Epidermal melanocyte (primary cell): ENCODE measurements around the gene DOCK2.
"Not testable (repeated sequence)": the region's sequence is repeated elsewhere in the genome, so short reads cannot be mapped to it uniquely, and the experiment has no call there.

Experiments used
- DNase-seq: peaks from one replicate; pipeline ENCODE4 v3.0.0; 2011; ENCODE audit warnings: low spot score; ENCODE audit not compliant: insufficient read length

The DOCK2 gene

DNA sequence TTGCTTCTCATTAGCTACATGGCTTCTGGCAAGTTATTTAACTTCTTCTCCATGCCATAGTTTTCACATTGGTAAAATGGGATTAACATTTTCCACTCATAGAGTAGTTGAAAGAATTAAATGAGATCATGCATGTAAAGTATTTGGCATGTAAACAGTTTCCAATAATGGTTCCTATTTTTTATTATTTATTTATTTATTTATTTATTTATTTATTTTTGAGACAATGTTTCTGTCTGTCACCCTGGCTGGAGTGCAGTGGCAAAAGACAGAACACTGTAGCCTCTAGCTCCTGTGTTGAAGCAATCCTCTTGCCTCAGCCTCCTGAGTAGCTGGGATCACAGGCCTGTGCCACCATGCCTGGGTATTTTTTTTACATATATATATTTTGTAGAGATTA lies 117.7 kb downstream of the DOCK2 start:
- DNase-seq, result no peak

DNA sequence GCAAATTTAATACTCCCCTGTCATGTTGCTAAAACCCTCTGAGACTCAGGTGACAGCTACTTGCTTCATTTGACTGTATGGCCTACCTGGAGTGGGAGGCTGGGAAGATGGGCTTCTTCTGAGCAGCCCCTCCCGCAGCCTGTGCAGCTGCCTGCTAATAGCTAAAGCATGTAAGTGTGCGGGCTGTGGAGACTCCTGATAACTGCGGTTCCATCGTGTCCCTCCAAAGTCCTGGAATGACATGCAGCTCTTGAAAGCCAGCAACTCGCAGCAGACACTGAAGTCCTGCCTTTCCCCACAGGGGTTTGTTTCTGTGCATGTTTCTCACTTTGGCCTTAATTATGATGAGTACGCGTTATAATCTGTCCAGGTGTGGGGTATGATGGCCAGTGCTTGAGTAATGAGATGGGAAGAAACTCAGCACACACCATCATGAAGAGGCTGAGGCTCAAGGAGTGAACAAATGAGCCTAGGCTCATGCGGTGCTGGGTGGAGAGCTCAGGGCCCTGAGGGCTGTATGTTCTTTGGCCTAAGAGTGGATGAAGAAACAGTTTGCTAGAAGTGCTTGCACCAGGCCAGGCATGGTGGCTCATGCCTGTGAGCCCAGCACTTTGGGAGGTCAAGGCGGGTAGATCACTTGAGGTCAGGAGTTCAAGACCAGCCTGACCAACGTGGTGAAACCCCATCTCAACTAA lies 119.1 kb downstream of the DOCK2 start:
- DNase-seq, result no peak

DNA sequence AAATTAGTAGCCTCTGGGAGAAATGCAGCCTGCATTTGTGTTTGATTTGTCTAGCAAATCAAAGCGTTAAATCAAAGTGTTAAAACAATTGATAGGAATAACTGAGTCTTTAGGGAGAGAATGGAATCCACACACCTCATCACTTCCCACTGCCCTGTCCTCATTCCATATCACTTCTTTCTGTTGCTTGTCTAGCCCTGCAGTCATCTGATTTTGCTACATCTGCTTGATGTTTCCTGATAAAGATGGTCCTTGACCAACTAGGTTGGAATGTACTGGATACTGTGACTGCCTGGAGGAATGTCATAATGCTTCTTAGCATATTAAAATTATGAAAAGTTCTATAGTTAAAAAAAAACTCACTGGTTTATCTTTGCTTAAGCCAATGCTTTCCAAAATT lies 119.9 kb downstream of the DOCK2 start:
- DNase-seq, result no peak

DNA sequence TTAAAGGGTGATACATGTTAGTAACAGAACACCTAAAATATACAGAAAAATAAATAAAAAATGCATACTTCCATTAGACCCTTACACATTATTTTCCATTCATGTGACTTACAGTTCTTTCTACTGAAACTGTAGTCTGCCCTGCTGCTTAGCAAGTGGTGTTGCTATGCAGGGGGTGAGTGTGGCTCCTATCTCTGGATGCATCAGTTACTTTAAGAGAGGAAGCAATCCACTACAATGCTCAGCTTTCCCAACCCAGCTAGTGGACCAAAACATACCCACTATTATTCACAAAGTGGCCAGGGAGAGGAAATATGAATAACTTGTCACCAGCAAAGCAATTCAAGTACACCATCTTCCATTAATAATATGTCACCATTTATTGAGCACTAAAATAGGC lies 121.8 kb downstream of the DOCK2 start:
- no peak for DNase-seq

DNA sequence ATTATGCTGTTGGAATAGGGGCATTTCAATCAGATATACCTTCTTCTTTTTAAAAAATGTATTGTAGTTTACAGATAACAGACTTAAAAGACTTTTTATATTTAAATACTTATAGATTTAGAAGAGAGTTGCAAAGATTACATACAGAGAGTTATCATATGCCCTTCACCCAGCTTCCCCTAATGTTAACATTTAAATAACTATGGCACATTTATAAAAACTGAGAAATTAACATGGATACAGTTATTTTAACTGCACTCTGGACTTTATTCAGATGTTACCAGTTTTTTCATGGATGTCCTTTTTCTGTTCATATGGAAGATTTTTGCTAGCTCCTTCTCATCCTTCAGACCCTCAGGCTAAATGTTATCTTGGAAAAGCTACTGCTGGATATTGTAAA lies 123.2 kb downstream of the DOCK2 start:
- no peak for DNase-seq

DNA sequence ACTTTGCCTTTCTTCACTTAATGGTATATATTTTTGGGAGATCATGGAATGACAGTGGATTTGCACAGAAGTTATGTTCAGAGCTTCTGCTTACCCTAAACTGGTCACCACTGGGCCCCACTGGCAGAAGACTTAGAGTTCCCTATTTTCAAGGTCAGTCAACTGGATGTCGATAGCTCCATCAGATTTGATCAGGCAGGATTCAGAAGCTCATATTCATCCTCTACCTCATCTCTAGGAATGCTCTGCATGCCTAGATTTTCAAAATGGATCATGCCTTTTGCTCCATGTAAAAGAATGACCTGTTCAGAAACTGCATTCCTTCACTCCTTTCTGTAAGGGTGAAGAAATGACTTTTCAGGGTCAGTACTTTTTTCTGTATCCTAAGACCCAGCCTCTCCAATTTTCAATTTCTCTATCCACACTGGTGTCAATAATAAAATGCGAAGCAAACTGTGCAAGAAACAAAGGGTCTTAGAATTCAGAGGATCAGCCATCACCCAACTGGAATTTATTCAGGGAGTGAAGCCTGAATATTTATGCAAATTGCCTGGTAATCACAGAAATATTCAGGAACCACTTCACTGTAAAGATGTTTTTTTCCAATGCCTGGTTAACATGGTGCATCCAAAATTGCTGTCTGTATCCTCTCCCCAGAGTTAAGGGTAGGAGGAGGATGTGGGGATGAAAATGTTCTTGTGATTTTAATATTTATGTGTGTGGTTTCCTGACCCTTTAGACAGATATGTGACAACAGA lies 125.4 kb downstream of the DOCK2 start:
- no peak for DNase-seq

DNA sequence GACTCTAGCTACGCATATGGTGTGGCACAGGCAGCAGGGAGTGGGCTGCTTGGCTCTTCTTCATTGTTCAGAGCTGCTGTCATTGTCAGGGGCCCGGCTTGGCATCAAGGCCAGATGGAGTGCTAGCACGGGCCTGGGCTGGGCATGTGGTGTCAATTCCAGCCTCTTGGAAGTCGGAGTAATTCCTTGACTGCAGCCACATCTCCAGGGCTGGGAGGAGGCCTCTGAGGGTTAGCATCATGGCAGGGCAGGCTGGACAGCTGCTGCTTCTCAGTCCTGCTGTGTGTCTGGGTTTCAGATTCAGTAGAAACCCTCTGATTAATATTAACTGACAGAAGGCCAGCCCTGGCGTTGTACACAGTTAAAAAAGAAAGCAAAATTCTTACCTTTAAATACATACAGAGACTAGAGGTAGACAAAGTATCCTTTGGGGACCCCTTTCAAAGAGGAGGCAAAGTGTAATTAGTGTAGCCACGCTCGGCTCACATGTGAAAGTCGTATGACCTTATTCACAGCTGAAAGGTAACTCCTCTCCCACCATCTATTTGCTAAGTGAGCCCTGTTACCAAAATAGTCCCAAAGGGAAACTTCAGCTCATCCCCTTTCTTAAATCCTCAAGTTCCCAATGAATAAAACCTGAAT lies 126.4 kb downstream of the DOCK2 start:
- no peak for DNase-seq

DNA sequence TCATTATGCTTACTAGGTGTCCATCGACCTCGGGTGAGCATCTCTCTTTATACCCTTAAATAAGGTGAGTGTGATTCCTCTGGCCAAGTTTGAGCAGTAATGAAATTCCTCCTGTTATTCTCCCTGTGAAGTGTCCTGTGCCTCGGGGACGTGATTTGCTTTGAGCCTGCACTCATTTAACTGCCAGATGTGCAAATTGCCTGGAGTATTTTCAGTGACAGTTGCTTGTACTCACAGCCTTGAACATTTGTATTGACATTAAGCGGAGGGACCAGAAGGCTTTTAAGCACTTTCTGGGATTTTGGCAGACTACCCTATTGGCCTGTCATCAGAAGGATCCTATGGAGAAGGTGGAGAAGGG lies 126.9 kb downstream of the DOCK2 start:
- DNase-seq, result no peak

DNA sequence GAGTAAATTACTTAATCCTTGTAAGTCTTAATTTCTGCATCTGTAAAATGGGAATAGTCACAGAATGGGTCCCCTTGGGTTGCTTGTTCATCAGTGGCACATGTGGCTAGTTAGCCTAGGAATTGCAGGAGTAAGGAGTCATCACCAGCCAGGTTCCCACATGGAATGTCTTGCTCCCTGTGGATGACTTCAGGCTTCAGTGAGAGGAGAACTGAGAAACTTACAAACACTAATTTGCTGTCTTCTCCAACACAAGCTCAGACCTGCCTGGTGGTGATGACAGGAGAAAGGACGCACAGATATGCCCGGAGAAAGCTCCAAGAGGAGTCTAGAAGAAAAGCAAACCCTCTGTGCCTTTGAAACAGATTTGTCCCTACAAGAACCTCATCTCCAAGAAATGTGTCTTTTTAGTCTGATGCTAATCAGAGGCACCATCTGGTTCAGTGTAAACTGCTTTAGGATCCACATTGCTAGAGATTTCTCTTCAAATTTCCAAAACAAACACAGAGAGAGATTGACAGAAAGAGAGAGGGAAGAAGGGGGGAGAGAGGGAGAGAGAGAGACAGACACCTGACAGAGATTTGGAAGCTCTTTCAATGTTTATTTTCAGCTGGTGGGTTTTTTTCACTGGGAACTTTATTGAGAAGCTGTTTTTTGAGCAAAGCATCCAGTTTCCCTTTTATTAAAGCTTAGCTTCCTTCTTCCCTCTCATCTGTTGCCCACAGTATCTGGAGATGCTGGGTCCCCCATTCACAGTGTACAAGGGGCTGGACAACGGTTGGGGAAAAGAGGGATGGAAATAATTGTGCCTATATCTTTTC lies 128.3 kb downstream of the DOCK2 start:
- no peak for DNase-seq

DNA sequence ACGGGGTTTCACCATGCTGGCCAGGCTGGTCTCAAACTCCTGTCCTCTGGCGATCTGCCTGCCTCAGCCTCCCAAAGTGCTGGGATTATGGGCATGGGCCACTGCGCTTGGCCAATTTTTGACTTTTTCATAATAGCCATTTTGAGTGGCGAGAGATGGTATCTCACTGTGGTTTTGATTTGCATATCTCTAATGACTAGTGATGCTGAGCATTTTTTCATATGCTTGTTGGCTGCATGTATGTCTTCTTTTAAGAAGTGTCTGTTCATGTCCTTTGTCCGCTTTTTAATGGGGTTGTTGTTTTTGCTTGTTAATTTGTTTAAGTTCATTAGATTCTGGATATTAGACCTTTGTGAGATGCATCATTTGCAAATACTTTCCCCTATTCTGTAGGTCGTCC lies 129.9 kb downstream of the DOCK2 start:
- not testable (repeated sequence) for DNase-seq

DNA sequence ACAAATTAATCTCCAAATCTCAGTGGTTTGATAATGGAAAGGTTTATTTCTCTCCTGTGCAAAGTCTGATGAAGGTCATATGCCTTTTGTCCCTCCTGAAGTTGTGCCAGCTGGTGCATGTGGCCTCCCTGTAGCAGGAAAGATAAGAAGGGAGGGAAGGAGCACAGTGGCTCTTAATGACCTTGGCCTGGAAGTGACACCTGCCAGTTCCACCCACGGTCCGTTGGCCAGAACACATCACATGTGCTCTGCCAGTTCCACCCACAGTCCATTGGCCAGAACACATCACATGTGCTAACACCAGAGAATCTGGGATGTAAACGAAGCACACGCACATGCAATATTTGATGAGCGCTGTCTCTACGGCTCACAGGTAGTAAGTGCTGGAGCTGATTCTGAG lies 130.9 kb downstream of the DOCK2 start:
- no peak for DNase-seq

DNA sequence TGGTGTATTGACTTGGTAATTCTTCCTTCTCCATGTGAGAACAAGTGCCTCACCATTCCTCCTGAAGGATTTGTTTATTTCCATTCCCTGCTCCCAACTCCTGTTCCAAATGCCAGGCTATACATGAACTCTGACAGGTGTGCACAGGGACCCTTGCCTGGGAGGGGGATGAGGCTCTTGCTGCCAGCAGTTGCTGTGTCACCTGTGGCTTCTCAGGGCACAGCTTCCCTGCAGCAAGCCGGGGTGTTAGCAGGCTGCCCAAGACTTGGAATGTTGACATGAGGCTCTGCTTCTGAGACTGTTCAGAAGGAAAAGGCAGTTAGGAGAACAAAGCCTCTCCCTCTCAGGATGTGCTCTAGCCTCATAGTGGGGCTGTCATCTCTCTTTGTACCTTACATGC lies 131.3 kb downstream of the DOCK2 start:
- DNase-seq, result no peak

DNA sequence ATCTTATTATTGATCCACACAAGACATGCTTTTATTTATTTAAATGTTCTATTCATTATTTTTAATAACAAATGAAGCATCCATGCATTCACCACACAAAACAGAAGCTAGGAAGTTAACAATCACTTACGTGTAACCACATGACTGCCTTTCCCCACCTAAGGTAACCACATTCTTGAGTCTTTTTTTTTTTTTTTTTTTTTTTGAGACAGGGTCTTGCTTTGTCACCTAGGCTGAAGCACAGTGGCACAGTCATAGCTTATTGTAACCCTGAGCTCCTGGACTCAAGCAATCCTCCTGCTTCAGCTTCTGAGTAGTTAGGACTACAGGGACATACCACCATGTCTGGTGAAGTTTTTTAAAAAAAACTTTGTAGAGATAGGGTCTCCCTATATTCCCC lies 133.0 kb downstream of the DOCK2 start:
- DNase-seq, result no peak

DNA sequence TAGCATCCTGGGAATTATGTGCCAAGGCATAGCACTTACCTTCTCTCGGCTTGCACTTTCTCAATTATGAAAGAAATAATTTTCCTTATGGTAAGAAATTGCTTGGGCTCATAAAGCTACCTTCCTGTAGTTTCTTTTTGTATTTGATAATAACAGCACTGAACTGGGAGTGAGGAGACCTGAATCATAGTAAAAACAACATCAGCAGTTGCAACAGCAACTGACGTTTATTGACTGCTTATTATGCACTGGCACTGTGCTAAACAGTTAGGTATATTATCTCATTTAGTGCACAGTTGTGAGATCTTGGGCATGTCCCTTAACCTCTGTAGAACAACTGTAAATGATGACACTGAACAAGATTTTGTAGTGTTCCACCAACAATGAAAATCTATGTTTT lies 135.2 kb downstream of the DOCK2 start:
- DNase-seq, result no peak

DNA sequence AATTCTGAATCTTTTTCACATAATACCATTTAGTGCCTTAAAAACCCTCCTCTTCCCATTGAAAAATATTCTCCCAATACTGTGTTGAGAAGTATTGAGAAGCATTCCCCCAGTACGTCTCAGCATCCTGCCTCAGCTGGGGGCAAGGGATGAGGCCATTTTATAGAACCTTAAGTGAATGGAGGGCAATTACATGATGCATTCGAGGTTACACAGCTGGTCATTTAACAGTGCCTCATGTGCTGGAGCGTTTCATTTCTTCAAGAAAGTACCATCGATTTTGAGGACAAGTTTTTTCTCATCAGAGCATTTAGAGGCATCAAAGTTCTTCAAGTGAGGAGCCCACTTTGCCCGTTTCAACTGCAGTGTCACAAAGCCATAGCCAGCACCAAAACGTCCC lies 135.6 kb downstream of the DOCK2 start:
- no peak for DNase-seq

DNA sequence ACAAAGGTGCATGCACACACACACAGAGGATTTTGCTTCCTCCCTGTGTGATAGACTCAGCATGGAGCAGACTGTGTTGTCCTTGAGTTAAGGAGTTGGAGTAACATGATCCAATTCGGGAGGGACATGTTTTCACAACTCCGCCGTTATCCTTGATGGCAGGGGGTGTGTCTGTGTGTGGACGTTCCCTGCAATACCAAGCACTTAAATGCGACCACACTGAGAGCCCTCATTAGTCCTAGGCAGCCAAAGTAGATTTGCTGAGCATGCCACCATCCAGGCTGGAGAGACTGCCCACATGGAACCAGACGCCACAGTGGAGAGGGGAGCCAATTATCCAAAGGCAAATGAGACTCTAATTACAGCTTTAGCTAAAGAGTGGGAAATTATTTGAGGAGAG lies 140.1 kb downstream of the DOCK2 start:
- DNase-seq, result no peak

DNA sequence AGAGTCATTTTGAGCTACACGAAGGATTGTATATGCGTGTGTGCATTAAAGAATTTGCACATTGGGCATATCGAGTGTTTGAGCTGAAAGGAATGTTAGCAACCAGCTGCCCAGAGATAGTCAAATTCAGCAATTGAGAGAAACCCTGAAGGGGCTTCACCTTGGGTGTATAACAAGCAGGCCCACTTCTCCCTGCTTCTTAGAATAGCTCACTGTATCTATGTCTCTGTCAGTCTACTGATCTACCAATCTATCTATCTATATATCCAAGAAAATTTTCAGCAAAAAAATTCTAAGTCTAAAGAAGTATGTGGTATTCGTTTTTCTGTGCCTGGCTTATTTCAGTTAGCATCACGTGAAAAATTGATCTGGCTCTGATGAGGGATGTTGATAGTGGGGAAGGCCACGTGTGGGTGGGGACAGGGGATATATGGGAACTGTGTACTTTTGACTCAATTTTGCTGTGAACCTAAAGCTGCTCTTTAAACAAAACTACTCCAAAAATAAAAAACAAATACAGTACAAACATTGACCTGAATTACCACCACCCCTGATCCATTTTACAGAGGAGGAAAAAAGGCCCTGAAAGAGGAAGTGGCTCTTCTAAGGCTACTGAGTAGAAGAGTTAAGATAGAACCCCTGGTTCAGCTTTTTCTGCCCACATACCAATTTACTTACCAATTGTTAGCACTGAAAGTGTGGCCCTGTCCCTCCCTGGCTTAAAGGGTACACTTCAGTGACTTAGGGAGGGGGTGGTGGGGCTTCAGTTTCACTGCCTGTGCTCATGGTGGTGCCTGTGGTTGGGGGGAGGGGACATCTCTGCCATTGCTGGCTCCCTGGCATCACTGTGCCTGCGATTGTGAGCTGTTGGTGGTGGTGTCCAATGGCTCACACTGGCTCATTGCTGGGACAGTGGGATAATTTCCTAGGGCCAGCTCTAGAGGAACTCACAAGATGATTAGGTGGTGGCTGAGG lies 141.8 kb downstream of the DOCK2 start:
- no peak for DNase-seq

DNA sequence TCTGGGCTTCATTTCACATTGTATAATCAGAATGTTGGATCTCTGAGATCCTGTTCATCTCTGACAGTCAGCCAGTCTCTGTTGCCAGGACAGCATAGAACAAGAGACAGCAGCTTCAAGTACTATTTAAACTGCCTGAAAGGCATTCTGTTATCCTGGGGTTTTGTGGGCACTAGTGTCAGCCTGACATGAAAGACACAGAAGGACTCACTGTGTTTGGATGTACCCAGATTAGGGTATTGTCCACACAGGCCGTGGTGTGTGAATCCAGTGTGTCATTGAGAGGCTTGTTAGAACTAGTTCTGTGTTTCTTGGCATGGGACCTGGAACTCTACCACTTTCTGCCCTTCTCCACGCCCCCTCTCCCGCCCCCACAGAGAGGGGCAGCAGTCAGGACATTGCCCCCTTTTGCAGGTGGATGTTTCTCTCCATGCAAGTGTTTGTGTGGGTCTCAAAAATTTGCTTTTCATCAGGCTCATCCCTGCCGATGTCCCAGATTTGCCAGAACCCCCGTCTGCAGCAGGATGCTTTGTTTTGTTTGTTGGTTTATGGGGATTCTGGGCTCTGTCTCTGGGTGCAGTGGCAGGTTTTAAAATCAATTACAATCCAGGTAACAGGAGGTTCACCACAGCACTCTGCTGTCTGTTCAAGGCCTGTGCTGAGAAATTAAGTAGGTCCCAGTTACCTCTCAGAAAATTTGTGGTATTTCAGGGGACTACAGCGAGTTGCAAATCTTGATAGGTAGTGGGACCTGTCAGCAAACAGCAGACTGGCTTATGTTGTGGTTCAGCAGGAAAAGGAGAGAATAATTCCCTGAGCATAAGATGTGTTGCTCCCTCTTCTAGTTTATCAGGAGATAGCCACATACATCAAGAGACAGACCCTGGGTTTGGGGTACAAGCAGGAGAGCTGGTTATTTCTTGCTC lies 144.6 kb downstream of the DOCK2 start:
- no peak for DNase-seq

DNA sequence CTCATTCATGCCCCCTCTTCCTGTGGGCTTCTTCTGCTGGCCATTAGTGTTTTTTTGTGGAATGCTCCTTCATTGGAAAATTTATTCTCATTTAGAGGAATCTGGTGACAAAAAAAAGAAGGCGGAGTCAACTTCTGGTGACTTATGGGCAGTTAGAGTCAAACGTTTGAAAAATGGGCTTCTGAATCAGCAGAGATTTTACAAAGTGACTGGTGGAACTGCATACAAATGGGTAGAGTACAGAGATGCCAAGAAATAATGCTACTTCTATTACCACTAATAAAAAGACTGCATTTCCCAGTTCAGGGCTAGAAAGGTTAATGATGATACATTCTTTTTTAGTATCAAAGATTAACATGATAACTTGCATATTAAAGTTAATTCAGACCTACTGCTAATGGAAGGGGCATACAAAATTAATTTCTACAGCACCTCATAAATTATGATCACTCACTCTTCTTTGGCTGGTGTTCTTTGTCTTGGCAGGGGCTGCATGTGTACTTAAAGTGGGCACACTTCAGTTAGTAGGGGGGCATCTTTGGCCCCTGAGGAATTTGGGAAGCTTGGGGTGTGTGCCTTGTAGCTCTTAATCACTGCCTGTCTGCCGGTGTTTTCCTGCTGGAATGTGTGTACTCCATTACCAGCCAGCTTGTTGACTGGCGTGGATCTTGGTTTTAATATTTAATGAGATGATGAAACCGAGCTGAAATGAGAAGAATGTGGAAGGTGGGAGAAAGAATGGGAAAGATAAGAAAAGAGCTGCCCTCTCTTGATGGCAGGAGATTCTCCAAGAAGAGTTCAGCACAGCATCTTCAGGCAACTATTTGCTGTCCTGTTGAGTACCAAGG lies 148.9 kb downstream of the DOCK2 start:
- no peak for DNase-seq
